Measurements from ENCODE around the gene MYBBP1A. TPM values are rescaled to one million over a fixed set of nuclear protein-coding genes. Genes with fewer than 3 reads are reported as not detected.

Gene MYBBP1A
- total RNA-seq, 2 donors from 2014 or later: 17.6 to 34.9 TPM

DNA sequence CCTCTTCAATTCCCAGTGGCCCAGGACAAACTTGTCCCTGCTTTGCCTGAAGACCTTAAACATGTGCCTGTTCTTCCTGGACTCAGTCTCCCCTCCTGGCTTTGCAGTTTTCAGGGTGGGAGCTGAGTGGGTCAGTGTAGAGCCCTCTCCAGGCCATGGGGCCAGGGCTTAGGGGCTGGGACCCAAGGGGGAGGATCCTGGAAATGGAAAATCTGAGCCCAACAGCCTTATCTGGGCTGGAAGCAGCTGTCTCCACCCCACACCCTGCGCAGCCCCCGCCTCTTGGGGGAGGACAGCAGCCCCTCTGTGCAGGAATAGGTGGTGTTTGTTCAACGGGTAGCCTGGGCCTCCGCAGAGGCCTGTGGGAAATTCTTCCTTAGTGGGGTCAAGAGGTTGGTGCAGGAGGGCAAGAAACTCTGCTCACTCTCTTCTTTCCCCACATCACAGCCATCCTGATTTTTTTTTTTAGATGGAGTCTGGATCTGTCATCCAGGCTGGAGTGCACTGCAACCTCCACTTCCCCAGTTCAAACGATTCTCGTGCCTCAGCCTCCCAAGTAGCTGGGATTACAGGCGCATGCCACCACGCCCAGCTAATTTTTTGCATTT lies 22.3 kb upstream of the MYBBP1A start:
- intact Hi-C loops (cut with DNase I): no loop called here
- peak in 1 of 2 donors; percentile 56 for ATAC-seq
- DNase-seq: no peak

DNA sequence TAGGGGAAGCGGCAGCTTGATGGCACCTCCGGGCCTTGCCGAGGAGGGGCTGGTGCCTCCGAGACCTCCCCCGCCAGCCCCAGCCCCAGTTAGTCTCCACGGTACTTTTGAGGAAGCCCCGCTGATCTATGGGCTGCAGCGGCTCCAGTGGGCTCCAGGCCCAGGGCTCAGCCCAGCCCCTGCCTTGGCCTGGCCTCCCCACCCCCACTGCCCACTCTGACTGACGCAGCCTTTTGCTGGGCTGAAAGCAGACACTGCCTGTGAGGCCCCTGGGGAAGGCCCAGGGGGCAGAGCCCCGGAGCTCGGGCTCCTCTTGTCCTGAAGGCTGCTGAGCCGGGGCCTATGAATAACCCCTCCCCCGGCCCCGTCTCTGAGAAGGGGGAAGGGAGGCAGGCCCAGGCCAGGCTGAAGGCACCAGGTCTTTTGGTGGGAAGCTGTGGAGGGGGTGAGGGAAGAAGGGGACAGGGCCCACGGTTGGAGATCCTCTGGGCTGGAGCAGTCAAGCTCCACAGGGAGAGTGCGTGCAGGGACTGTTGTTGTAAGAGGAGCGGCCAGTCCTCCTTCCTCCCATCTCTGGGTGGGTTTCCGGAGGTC lies 21.6 kb upstream of the MYBBP1A start:
- DNase-seq: no peak

GRCh38 chr17:4576161-4576558 lies 21.0 kb upstream of the MYBBP1A start:
- DNase-seq: no peak
- ATAC-seq: no peak
- intact Hi-C loops (cut with DNase I): no loop called here

More for the DNA sequence above, 21.6 kb upstream of the MYBBP1A start:
- intact Hi-C loops (cut with DNase I): no loop called here
- peak; percentile 14 to 41 for ATAC-seq

DNA sequence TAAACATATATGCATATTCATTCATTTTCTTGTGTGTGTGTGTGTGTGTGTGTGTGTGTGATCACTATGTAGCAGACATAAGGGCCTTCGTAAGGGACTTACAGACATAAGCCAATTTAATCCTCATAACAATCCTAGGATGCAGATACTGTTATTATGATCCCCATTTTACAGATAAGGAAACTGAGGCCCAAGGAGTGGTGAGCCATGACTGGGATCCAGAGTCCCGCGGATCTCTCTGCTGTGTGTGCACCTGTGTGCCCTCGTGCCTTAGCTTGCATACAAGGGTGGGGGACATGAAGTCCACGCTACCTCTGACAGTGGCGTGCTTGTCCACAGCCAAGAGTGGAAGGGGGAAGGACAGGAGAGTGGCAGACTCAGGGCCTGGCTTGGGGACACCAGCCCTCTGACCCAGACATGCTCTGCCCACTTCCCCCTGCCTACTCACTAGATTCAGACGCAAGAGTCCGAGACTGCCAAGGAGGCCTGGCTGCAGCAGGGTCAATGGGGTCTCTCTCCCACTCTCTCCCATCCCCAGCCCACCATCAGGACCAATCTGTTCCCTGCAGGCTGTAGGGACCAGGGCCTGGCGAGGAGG lies 19.4 kb upstream of the MYBBP1A start:
- DNase-seq (no peak), ATAC-seq (no peak)
- intact Hi-C loops (cut with DNase I): no loop called here

- intact Hi-C loops (cut with DNase I): no loop called here
- DNase-seq: no peak
- peak; percentile 57 to 59 for ATAC-seq
Observed at GRCh38 chr17:4573669-4574068, 18.5 kb upstream of the MYBBP1A start.

GRCh38 chr17:4573115-4573514 lies 17.9 kb upstream of the MYBBP1A start:
- ATAC-seq (no peak), DNase-seq (no peak)
- intact Hi-C loops (cut with DNase I): no loop called here

DNA sequence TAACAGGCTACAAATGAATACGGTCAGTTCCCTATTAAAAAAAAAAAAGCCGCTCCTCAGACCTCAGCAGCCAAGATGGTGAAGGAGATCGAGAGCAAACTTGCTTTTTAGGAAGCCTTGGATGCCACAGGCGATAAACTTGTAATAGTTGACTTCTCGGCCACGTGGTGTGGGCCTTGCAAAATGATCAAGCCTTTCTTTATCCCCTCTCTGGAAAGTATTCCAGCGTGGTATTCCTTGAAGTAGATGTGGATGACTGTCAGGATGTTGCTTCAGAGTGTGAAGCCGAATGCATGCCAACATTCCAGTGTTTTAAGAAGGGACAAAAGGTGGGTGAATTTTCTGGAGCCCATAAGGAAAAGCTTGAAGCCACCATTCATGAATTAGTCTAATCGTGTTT lies 16.9 kb upstream of the MYBBP1A start:
- intact Hi-C loops (cut with DNase I): no loop called here
- DNase-seq (no peak), ATAC-seq (no peak)

GRCh38 chr17:4569591-4569990 lies 14.4 kb upstream of the MYBBP1A start:
- intact Hi-C loops (cut with DNase I): loop anchor here in 1 of 2 donors (5.0 kb wide), 1 partner anchor 58 kb away; no protein-coding TSS in a partner anchor
- ATAC-seq (no peak), DNase-seq (no peak)

DNA sequence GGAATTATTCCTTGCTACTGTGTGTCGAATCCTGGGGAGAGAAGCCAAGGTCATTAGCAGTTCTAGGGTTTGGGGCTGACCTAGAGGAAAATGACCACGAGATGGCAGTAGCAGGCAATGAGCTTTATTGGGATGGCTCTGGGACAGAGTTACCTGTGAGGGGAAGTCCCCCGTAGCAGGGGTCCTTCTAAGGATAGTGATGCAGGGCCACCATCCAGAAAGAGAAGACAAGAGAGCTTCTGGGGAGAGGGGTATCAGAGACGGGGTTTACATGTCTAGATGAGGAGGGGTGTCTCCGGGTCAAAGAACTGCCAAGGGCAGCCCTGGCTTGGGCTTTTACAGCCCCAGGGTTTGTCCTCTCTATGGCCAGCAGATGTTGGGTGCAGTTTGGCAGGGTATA lies 11.6 kb upstream of the MYBBP1A start:
- ATAC-seq (peak; percentile 84 to 93), DNase-seq (no peak)
- intact Hi-C loops (cut with DNase I): loop anchor here (1.0 to 5.0 kb wide), 2 partner anchors 59 to 61 kb away; no protein-coding TSS in a partner anchor

GRCh38 chr17:4565209-4566141 lies 10.3 kb upstream of the MYBBP1A start:
- ATAC-seq: peak; percentile 77 to 90
- intact Hi-C loops (cut with DNase I): loop anchor here (1.0 to 5.0 kb wide), 2 partner anchors 60 to 62 kb away; no protein-coding TSS in a partner anchor
- peak; percentile 68 for DNase-seq

- peak in 1 of 2 donors; percentile 21 for ATAC-seq
- intact Hi-C loops (cut with DNase I): no loop called here
- DNase-seq: no peak
Observed at GRCh38 chr17:4562015-4562969, 7.1 kb upstream of the MYBBP1A start.

- intact Hi-C loops (cut with DNase I): no loop called here
Observed at GRCh38 chr17:4560837-4561256, 5.7 kb upstream of the MYBBP1A start.

DNA sequence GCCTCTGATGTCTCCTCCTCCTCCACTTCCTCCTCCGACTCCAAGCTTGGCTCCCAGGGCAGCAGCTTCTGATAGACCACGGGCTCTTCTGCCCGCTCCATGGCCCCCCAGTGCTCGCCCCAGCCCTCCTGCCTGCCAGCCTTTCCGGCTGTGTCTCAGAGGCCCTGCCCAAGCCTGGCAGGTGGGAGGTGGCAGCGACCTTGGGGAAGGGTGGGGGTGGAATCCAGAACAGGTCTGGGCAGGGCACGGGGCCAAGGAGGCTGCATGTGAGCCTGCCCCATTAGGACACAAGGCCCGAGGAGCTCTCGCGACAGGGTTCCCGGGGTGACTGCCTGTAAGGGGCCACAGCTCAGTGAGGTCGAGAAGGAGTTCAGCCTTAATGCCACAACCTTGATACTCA lies 5.2 kb upstream of the MYBBP1A start, which contains the start of gene GGT6:
GGT6 (minus strand) TSS at position 157 of the 400 bp plus-strand sequence; CDS start at position 101, 56 bp downstream.
- DNase-seq: no peak
- intact Hi-C loops (cut with DNase I): no loop called here

More at GRCh38 chr17:4560837-4561256, 5.7 kb upstream of the MYBBP1A start:
- ATAC-seq: peak in 1 of 2 donors; percentile 17
- no peak for DNase-seq

DNA sequence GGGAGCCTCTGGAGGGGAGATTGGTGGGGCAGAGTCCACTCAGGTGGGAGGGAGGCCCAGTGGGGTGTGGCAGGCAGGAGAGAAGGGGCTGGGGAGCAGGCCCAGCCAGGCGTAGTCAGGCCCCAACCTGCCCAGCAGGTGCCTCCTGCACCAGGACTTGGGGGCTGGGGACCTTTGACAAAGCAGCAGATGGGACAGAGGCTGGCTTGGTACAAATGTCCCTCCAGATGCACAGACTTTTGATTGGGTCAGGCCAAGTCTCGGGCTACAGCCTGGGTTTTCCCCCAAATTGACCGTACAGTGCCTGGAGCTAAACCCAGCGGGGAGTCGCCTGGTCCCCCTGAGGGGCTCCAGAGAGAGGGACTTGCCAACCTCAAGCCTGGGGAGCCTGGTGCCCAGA lies 4.8 kb upstream of the MYBBP1A start:
- ATAC-seq (no peak), DNase-seq (no peak)
- intact Hi-C loops (cut with DNase I): loop anchor here in 1 of 2 donors (10.0 kb wide), 1 partner anchor 135 kb away; no protein-coding TSS in a partner anchor

More for the DNA sequence above, 5.2 kb upstream of the MYBBP1A start, which contains the start of gene GGT6:
- ATAC-seq: no peak

DNA sequence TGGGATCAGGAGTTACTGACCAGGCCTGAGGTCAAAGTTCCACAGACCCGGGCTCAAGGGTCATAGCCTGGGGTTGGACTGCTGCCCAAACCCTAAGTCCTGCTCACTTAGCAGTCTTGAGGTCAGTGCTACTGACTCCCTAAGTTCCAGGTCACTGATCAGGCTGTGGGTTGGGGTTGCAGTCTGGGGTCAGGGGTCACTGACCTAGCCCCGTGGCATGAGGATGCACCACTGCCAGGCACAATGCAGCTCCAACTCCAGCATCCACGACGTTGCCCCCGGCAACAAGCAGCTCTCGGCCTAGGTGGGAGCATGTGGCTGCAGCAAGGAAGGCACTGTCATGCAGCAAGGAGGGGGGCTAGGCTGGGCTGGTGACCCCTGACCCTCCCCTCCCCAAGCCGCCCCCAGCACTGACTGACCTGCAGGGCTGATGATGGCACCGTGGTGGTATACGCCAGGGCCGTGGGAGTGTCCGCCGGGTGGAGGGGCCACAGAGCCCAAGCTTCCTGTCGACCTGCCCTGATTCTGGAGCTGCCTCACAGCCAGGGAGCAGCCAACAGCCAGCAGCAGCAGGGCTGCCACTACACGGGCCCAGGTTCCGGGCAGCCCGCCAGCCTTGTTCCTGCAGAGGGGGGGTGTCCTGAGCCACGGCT lies 4.1 kb upstream of the MYBBP1A start:
- DNase-seq (no peak), ATAC-seq (no peak)
- intact Hi-C loops (cut with DNase I): loop anchor here in 1 of 2 donors (10.0 kb wide), 1 partner anchor 134 kb away; no protein-coding TSS in a partner anchor

- no peak for ATAC-seq
- intact Hi-C loops (cut with DNase I): loop anchor here in 1 of 2 donors (10.0 kb wide), 1 partner anchor 134 kb away; no protein-coding TSS in a partner anchor
- DNase-seq: no peak
Observed at GRCh38 chr17:4558347-4558971, 3.3 kb upstream of the MYBBP1A start.

Data from left cardiac atrium (tissue), 4 donors.